ENCODE data around the gene STX8.
"Not testable (repeated sequence)": the region's sequence is repeated elsewhere in the genome, so short reads cannot be mapped to it uniquely, and the experiment has no call there.

STX8 gene

GRCh38 chr17:9290226-9290613, 285.4 kb downstream of the STX8 start:
- no peak for DNase-seq

GRCh38 chr17:9287306-9287705, 288.3 kb downstream of the STX8 start:
- DNase-seq, result no peak

GRCh38 chr17:9286434-9286833, 289.2 kb downstream of the STX8 start:
- DNase-seq, result no peak

- DNase-seq, result no peak
These were observed 289.8 kb downstream of the STX8 start for GRCh38 chr17:9285602-9286427.

- DNase-seq, result no peak
These were observed 290.7 kb downstream of the STX8 start for GRCh38 chr17:9284884-9285283.

- DNase-seq, result no peak
These were observed 291.7 kb downstream of the STX8 start for GRCh38 chr17:9283909-9284308.

- DNase-seq, result no peak
These were observed 295.7 kb downstream of the STX8 start for GRCh38 chr17:9279893-9280292.

- DNase-seq, result no peak
These were observed 300.6 kb downstream of the STX8 start for GRCh38 chr17:9274973-9275372.

GRCh38 chr17:9273428-9274391, 301.9 kb downstream of the STX8 start:
- DNase-seq, result no peak

GRCh38 chr17:9272501-9273200, 303.0 kb downstream of the STX8 start:
- no peak for DNase-seq

GRCh38 chr17:9271989-9272388, 303.6 kb downstream of the STX8 start:
- no peak for DNase-seq

GRCh38 chr17:9270921-9271320, 304.7 kb downstream of the STX8 start:
- no peak for DNase-seq

- DNase-seq, result no peak
These were observed 306.1 kb downstream of the STX8 start for GRCh38 chr17:9269350-9270035.

- no peak for DNase-seq
These were observed 307.1 kb downstream of the STX8 start for GRCh38 chr17:9268546-9268945.

- no peak for DNase-seq
These were observed 308.9 kb downstream of the STX8 start for GRCh38 chr17:9266697-9267117.

GRCh38 chr17:9266031-9266680, 309.5 kb downstream of the STX8 start:
- DNase-seq, result no peak

GRCh38 chr17:9261081-9262012, 314.3 kb downstream of the STX8 start:
- no peak for DNase-seq

- no peak for DNase-seq
These were observed 316.2 kb downstream of the STX8 start for GRCh38 chr17:9259419-9259818.

- DNase-seq, result no peak
These were observed 317.3 kb downstream of the STX8 start for GRCh38 chr17:9258115-9259015.

- DNase-seq, result not testable (repeated sequence)
These were observed 318.0 kb downstream of the STX8 start for GRCh38 chr17:9257630-9257965.

Measured in NCI-H1436 (cell line).